Endothelial cell of umbilical vein (primary cell): Measurements from ENCODE around the gene HMGXB4.

Experiments
- CTCF ChIP-seq, 2 donors: IDR thresholded peaks; 1 replicate in 1 of 2; 2 replicates in 1 of 2; pipeline ENCODE4 v1.5.1; 2011; ENCODE audit warnings: low read length in 2 of 2, mild to moderate bottlenecking in 2 of 2, moderate library complexity in 2 of 2, control low read depth in 1 of 2, inconsistent platforms in 1 of 2, low read depth in 1 of 2; ENCODE audit not compliant: insufficient read depth in 1 of 2; ENCODE audit errors: extremely low read depth in 1 of 2
- EZH2 ChIP-seq: IDR thresholded peaks from 2 replicates; pipeline ENCODE4 v1.6.1; 2012; ENCODE audit warnings: borderline replicate concordance, low read depth, mild to moderate bottlenecking, moderate library complexity, low read length, inconsistent platforms; ENCODE audit not compliant: severe bottlenecking
- FOS ChIP-seq: IDR thresholded peaks from 2 replicates; pipeline ENCODE4 v1.6.1; 2011; ENCODE audit warnings: mild to moderate bottlenecking, low read length, moderate library complexity, borderline replicate concordance; ENCODE audit not compliant: insufficient read depth
- GATA2 ChIP-seq: IDR thresholded peaks from 2 replicates; pipeline ENCODE4 v1.7.0; 2011; ENCODE audit warnings: low read depth, mild to moderate bottlenecking, moderate library complexity, mixed read lengths, low read length; ENCODE audit not compliant: insufficient read length, insufficient read depth
- MAX ChIP-seq: IDR thresholded peaks from 2 replicates; pipeline ENCODE4 v1.6.1; 2011; ENCODE audit not compliant: insufficient read depth, insufficient read length
- MYC ChIP-seq: IDR thresholded peaks from one replicate; pipeline ENCODE4 v1.6.1; 2011; ENCODE audit warnings: mild to moderate bottlenecking, low read depth, low read length
- POLR2A ChIP-seq: IDR thresholded peaks from 2 replicates; pipeline ENCODE4 v1.6.1; 2012; ENCODE audit warnings: low read depth, mild to moderate bottlenecking, control low read depth, low read length
- POLR2AphosphoS5 ChIP-seq: IDR thresholded peaks from 2 replicates; pipeline ENCODE4 v1.6.1; 2012; ENCODE audit warnings: low read depth, mild to moderate bottlenecking, control low read depth, low read length, moderate library complexity; ENCODE audit not compliant: insufficient read depth

DNA sequence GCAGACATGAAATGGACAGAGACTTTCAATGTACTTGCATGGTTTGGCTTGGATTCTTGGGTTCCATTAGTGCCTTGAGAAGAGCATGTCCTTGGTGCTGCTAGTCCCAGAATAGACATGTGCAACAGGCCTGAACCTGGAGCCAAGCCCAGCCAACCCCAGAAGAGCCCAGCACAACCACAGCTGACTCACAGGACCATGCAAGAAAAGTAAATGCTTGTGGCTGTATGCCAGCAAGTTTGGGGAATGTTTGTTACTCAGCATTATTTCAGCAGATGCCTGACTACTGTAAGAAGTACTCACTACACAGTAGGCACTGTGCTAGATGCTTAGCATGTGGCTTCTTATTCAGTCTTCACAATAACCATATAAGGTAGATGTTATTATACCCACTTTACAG, 39.2 kb upstream of the HMGXB4 start:
- no peak for TF ChIP-seq CTCF (IDR thresholded peaks at IDR 0.05; ENCODE audit: extremely low read depth in 1 of 2, insufficient read depth in 1 of 2, low read depth in 1 of 2, low read length in 2 of 2)
- TF ChIP-seq EZH2 = no peak
- TF ChIP-seq POLR2A = no peak
- no peak for TF ChIP-seq POLR2AphosphoS5
- TF ChIP-seq FOS = no peak
- TF ChIP-seq MAX = no peak
- no peak for TF ChIP-seq GATA2
- no peak for TF ChIP-seq MYC
